NCI-H2029 treated with DMSO at 0.1 percent for 48 hours (cell line): Measurements from ENCODE around the gene C3orf80.
"Not testable (repeated sequence)": the region's sequence is repeated elsewhere in the genome, so short reads cannot be mapped to it uniquely, and the experiment has no call there.

Source experiments
- DNase-seq: peaks from one replicate; lab custom pipeline; 2025; lab: John Stamatoyannopoulos, UW

C3orf80 gene

GRCh38 chr3:160213191-160213590 lies 12.0 kb upstream of the C3orf80 start:
- DNase-seq: no peak

- DNase-seq: no peak
Measured at GRCh38 chr3:160217675-160218074, 7.5 kb upstream of the C3orf80 start.

GRCh38 chr3:160218136-160218535 lies 7.1 kb upstream of the C3orf80 start:
- DNase-seq: no peak

- DNase-seq: no peak
Measured at GRCh38 chr3:160220038-160220437, 5.2 kb upstream of the C3orf80 start.

- DNase-seq: no peak
Measured at GRCh38 chr3:160221019-160221418, 4.2 kb upstream of the C3orf80 start.

- no peak for DNase-seq
Measured at GRCh38 chr3:160224256-160224655, 966 bp upstream of the C3orf80 start.

- DNase-seq: no peak
Measured at GRCh38 chr3:160224811-160225175, 429 bp upstream of the C3orf80 start.

GRCh38 chr3:160226026-160226907 lies 1.0 kb downstream of the C3orf80 start:
- no peak for DNase-seq

- no peak for DNase-seq
Measured at GRCh38 chr3:160227419-160227818, 2.2 kb downstream of the C3orf80 start.

- DNase-seq: no peak
Measured at GRCh38 chr3:160232014-160232413, 6.8 kb downstream of the C3orf80 start.

GRCh38 chr3:160240719-160241118 lies 15.5 kb downstream of the C3orf80 start:
- not testable (repeated sequence) for DNase-seq

GRCh38 chr3:160245261-160245800 lies 20.1 kb downstream of the C3orf80 start:
- DNase-seq: no peak

GRCh38 chr3:160247766-160248165 lies 22.5 kb downstream of the C3orf80 start:
- DNase-seq: no peak

- DNase-seq: no peak
Measured at GRCh38 chr3:160253298-160253697, 28.1 kb downstream of the C3orf80 start.

- no peak for DNase-seq
Measured at GRCh38 chr3:160257606-160258005, 32.4 kb downstream of the C3orf80 start.

GRCh38 chr3:160259589-160259988 lies 34.4 kb downstream of the C3orf80 start:
- no peak for DNase-seq

- DNase-seq: no peak
Measured at GRCh38 chr3:160260587-160261270, 35.5 kb downstream of the C3orf80 start.

- no peak for DNase-seq
Measured at GRCh38 chr3:160265088-160265487, 39.9 kb downstream of the C3orf80 start.
